ENCODE data around the gene C1QC. TPM values are rescaled to one million over a fixed set of nuclear protein-coding genes. Genes with fewer than 3 reads are reported as not detected.

The C1QC gene
- total RNA-seq, 1 donor from 2014 or later: not detected

- H3K36me3 ChIP-seq (ENCODE audit: control insufficient read depth, insufficient read depth, low read length): no peaks in the 10 kb centered on the region
- no peak overlapping the region for H3K4me3 ChIP-seq (ENCODE audit: low read depth, low read length)
- FAIRE-seq: no peak
- peaks cover 7% of the 10 kb centered on the region for H3K27me3 ChIP-seq (ENCODE audit: control insufficient read depth, insufficient read depth, low read length)
- DNase-seq (ENCODE audit: low read depth): no peak
- TF ChIP-seq CTCF (IDR thresholded peaks at IDR 0.05; ENCODE audit: insufficient read depth, low read length, severe bottlenecking): no peak
Observed at GRCh38 chr1:22651941-22652856, 8.8 kb downstream of the C1QC start.

DNA sequence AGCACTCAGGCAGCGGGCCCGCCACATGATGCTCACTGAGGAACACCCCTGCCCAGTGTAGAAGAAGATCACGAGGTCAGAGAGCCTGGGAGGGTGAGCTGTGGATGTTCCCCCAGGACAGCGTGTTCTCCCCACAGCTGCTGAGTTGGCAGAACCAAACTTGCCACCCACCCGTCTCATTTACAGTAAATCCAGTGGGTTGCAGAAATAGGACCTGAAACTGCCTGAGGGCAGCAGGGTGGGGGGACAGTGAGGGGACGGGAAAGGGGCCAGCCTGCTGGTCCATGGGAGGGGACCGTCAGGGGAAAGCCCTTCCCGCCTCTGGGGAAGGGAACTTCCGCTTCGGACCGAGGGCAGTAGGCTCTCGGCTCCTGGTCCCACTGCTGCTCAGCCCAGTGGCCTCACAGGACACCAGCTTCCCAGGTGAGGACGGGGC lies 9.5 kb downstream of the C1QC start, which contains the start of gene C1QB:
Gene C1QB (plus strand): TSS at position 356 of the 436 bp plus-strand sequence. CDS start 6,227 bp downstream, outside the sequence.
- Histone ChIP-seq H3K4me3 (ENCODE audit: low read depth, low read length) (no peak within 1 kb of the TSS), H3K36me3 (ENCODE audit: control insufficient read depth, insufficient read depth, low read length) (no peaks in the 10 kb centered on the region), H3K27me3 (ENCODE audit: control insufficient read depth, insufficient read depth, low read length) (peaks cover 7% of the 10 kb centered on the region)
- FAIRE-seq (no peak), DNase-seq (ENCODE audit: low read depth) (no peak)
- no peak for TF ChIP-seq CTCF (IDR thresholded peaks at IDR 0.05; ENCODE audit: insufficient read depth, low read length, severe bottlenecking)

DNA sequence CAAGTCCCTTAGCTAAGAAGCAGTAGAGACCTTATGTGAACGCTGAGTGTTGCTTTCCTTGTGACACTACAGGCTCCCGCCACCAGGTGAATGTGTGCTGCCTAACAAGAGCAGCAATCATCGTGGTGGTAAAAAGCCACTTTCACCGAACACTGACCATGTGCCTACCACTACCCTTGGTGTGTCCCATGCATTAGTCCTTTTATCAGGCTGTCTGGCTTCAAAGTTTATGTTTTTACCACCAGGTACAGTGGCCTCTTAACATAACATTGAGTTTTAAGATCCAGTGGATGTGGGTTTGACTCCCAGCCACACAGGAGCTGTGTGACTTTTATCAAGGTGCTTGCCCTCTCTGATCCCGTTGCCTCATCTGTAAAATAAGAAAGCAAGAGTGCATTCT lies 11.3 kb downstream of the C1QC start:
- DNase-seq (ENCODE audit: low read depth): no peak
- H3K4me3 ChIP-seq (ENCODE audit: low read depth, low read length): no peak overlapping the region
- peak; percentile 60 for FAIRE-seq
- no peak for TF ChIP-seq CTCF (IDR thresholded peaks at IDR 0.05; ENCODE audit: insufficient read depth, low read length, severe bottlenecking)
- peaks cover 7% of the 10 kb centered on the region for H3K27me3 ChIP-seq (ENCODE audit: control insufficient read depth, insufficient read depth, low read length)
- no peaks in the 10 kb centered on the region for H3K36me3 ChIP-seq (ENCODE audit: control insufficient read depth, insufficient read depth, low read length)

- FAIRE-seq (no peak), DNase-seq (ENCODE audit: low read depth) (no peak)
- no peaks in the 10 kb centered on the region for H3K36me3 ChIP-seq (ENCODE audit: control insufficient read depth, insufficient read depth, low read length)
- H3K27me3 ChIP-seq (ENCODE audit: control insufficient read depth, insufficient read depth, low read length): peaks cover 6% of the 10 kb centered on the region
- no peak overlapping the region for H3K4me3 ChIP-seq (ENCODE audit: low read depth, low read length)
- no peak for TF ChIP-seq CTCF (IDR thresholded peaks at IDR 0.05; ENCODE audit: insufficient read depth, low read length, severe bottlenecking)
Observed at GRCh38 chr1:22658385-22659163, 15.1 kb downstream of the C1QC start.

- FAIRE-seq: no peak
- H3K36me3 ChIP-seq (ENCODE audit: control insufficient read depth, insufficient read depth, low read length): no peaks in the 10 kb centered on the region
- no peak overlapping the region for H3K4me3 ChIP-seq (ENCODE audit: low read depth, low read length)
- peaks cover 2% of the 10 kb centered on the region for H3K27me3 ChIP-seq (ENCODE audit: control insufficient read depth, insufficient read depth, low read length)
- no peak for TF ChIP-seq CTCF (IDR thresholded peaks at IDR 0.05; ENCODE audit: insufficient read depth, low read length, severe bottlenecking)
- DNase-seq (ENCODE audit: low read depth): no peak
Observed at GRCh38 chr1:22660716-22661241, 17.3 kb downstream of the C1QC start.
